H1 (cell line): Measurements from ENCODE around the gene UQCC3. TPM values are rescaled to one million over a fixed set of nuclear protein-coding genes. Genes with fewer than 3 reads are reported as not detected.

ENCODE experiments used
- CTCF ChIA-PET: fragments of 300-600 bp; sonication (Branson Sonifier 250); formaldehyde crosslinking; loops from one replicate; lab custom pipeline; 2021; ENCODE audit not compliant: partially characterized antibody; lab: Charles Lee
- POLR2A ChIA-PET: fragments of 300-600 bp; sonication (Branson Sonifier 250); formaldehyde crosslinking; loops from one replicate; lab custom pipeline; 2021; ENCODE audit warnings: inconsistent platforms; ENCODE audit not compliant: partially characterized antibody; lab: Charles Lee
- DNase-seq, 2 experiments: peaks; one replicate each; pipeline versions ENCODE4 v3.0.0 to v3.0.0-alpha.2; 2010 to 2022; ENCODE audit warnings: low spot score in 2 of 2, low read depth in 1 of 2, mixed read lengths in 1 of 2
- FAIRE-seq: peaks from 2 replicates; lab custom pipeline; 2011; peaks lifted over from hg19 to GRCh38; lab: Jason Lieb, UNC
- H2AFZ ChIP-seq: 2 replicates; pipeline ENCODE4 v1.8.1; 2012; ENCODE audit warnings: low read length, inconsistent platforms
- H2AK5ac ChIP-seq: 2 replicates; pipeline ENCODE4 v1.6.1; 2013; ENCODE audit warnings: low read depth, low read length
- H2BK120ac ChIP-seq: replicated peaks from 2 replicates; pipeline ENCODE3; 2013; ENCODE audit warnings: low read depth, low read length, inconsistent platforms
- H2BK12ac ChIP-seq: 2 replicates; pipeline ENCODE4 v1.6.1; 2013; ENCODE audit warnings: low read depth, low read length
- H2BK15ac ChIP-seq: 2 replicates; pipeline ENCODE4 v1.6.1; 2013; ENCODE audit warnings: low read length
- H2BK20ac ChIP-seq: 2 replicates; pipeline ENCODE4 v1.6.1; 2013; ENCODE audit warnings: low read length
- H2BK5ac ChIP-seq: 2 replicates; pipeline ENCODE4 v1.6.1; 2013; ENCODE audit warnings: low read depth, low read length
- H3K14ac ChIP-seq: 2 replicates; pipeline ENCODE4 v1.6.1; 2013; ENCODE audit warnings: inconsistent platforms; ENCODE audit not compliant: insufficient read length
- H3K18ac ChIP-seq: 2 replicates; pipeline ENCODE4 v1.6.1; 2013; ENCODE audit warnings: low read length; ENCODE audit errors: extremely low read depth
- H3K23ac ChIP-seq: 2 replicates; pipeline ENCODE4 v1.6.1; 2013; ENCODE audit warnings: inconsistent platforms; ENCODE audit not compliant: insufficient read length
- H3K23me2 ChIP-seq: 2 replicates; pipeline ENCODE4 v1.6.1; 2013; ENCODE audit warnings: low read depth, low read length
- H3K27ac ChIP-seq: 2 replicates; pipeline ENCODE4 v1.6.1; 2011; ENCODE audit warnings: low read depth, low read length, inconsistent platforms
- H3K27me3 ChIP-seq, 4 experiments: replicated peaks in 1 of 4; 1 replicate in 1 of 4; 2 replicates in 3 of 4; pipeline versions ENCODE4 v1.6.1 to v1.8.1; 2011 to 2013; ENCODE audit warnings: low read length in 3 of 4, mild to moderate bottlenecking in 3 of 4, inconsistent platforms in 2 of 4, mixed read lengths in 2 of 4, moderate library complexity in 1 of 4; ENCODE audit not compliant: control insufficient read depth in 3 of 4, insufficient read depth in 3 of 4; ENCODE audit errors: extremely low read depth in 1 of 4
- H3K36me3 ChIP-seq, 4 experiments: 2 replicates each; pipeline versions ENCODE4 v1.6.1 to v1.8.1; 2011 to 2013; ENCODE audit warnings: mild to moderate bottlenecking in 4 of 4, low read length in 3 of 4, moderate library complexity in 2 of 4, control low read depth in 1 of 4, inconsistent platforms in 1 of 4; ENCODE audit not compliant: insufficient read depth in 4 of 4, control insufficient read depth in 2 of 4
- H3K4ac ChIP-seq: replicated peaks from 2 replicates; pipeline ENCODE3; 2013; ENCODE audit warnings: low read length, low read depth, mixed read lengths, inconsistent platforms; ENCODE audit not compliant: insufficient read length
- H3K4me1 ChIP-seq, 4 experiments: replicated peaks in 1 of 4; 1 replicate in 1 of 4; 2 replicates in 3 of 4; pipeline versions ENCODE4 v1.6.1 to v1.8.1; 2011 to 2013; ENCODE audit warnings: low read length in 3 of 4, inconsistent platforms in 2 of 4, mixed read lengths in 1 of 4; ENCODE audit not compliant: insufficient read depth in 4 of 4, control insufficient read depth in 3 of 4
- H3K4me2 ChIP-seq, 2 experiments: 2 replicates each; pipeline versions ENCODE4 v1.6.1 to v1.8.1; 2011 to 2013; ENCODE audit warnings: low read depth in 2 of 2, low read length in 2 of 2, control low read depth in 1 of 2, inconsistent platforms in 1 of 2, mild to moderate bottlenecking in 1 of 2; ENCODE audit not compliant: insufficient read depth in 1 of 2
- H3K4me3 ChIP-seq, 4 experiments: fragments of 200-600, 300-600 bp in 1 of 4; sonication (generic), shearing (Covaris generic), sonication (Bioruptor Twin) in 1 of 4; 2 replicates each; pipeline versions ENCODE4 v1.5.1 to v1.8.1; 2011 to 2016; ENCODE audit warnings: low read length in 4 of 4, low read depth in 3 of 4, control low read depth in 2 of 4, inconsistent platforms in 2 of 4, mild to moderate bottlenecking in 2 of 4, mixed read lengths in 1 of 4, moderate library complexity in 1 of 4; ENCODE audit not compliant: insufficient read depth in 2 of 4; ENCODE audit errors: extremely low read depth in 1 of 4
- H3K56ac ChIP-seq: replicated peaks from 2 replicates; pipeline ENCODE3; 2013; ENCODE audit warnings: low read depth, mild to moderate bottlenecking, mixed read lengths, low read length, inconsistent platforms; ENCODE audit not compliant: insufficient read length
- H3K79me1 ChIP-seq: 2 replicates; pipeline ENCODE4 v1.6.1; 2013; ENCODE audit warnings: low read depth, low read length, control low read depth
- H3K79me2 ChIP-seq, 2 experiments: 2 replicates each; pipeline versions ENCODE4 v1.6.1 to v1.8.1; 2012 to 2013; ENCODE audit warnings: low read length in 2 of 2, mild to moderate bottlenecking in 2 of 2, inconsistent platforms in 1 of 2; ENCODE audit not compliant: insufficient read depth in 2 of 2, control insufficient read depth in 1 of 2
- H3K9ac ChIP-seq, 4 experiments: replicated peaks in 1 of 4; 1 replicate in 1 of 4; 2 replicates in 3 of 4; pipeline versions ENCODE4 v1.6.1 to v1.8.1; 2011 to 2013; ENCODE audit warnings: low read depth in 3 of 4, low read length in 3 of 4, control low read depth in 2 of 4, mild to moderate bottlenecking in 2 of 4, moderate library complexity in 2 of 4, inconsistent platforms in 1 of 4; ENCODE audit errors: extremely low read depth in 1 of 4
- H3K9me3 ChIP-seq, 2 experiments: 2 replicates each; pipeline versions ENCODE4 v1.6.1 to v1.8.1; 2012 to 2013; ENCODE audit warnings: mild to moderate bottlenecking in 2 of 2, moderate library complexity in 2 of 2, control low read depth in 1 of 2, inconsistent platforms in 1 of 2, low read depth in 1 of 2, low read length in 1 of 2, mixed read lengths in 1 of 2; ENCODE audit not compliant: insufficient read depth in 2 of 2
- H4K20me1 ChIP-seq, 2 experiments: replicated peaks in 1 of 2; 2 replicates each; pipeline versions ENCODE3 to v1.8.1; 2011 to 2013; ENCODE audit warnings: inconsistent platforms in 2 of 2, low read length in 2 of 2, mild to moderate bottlenecking in 1 of 2; ENCODE audit not compliant: insufficient read depth in 2 of 2, control insufficient read depth in 1 of 2
- H4K5ac ChIP-seq: 2 replicates; pipeline ENCODE4 v1.6.1; 2013; ENCODE audit warnings: low read length, low read depth, mixed read lengths, inconsistent platforms; ENCODE audit not compliant: insufficient read length
- H4K8ac ChIP-seq: 2 replicates; pipeline ENCODE4 v1.8.0; 2013; ENCODE audit warnings: mild to moderate bottlenecking, moderate library complexity, low read length, inconsistent platforms; ENCODE audit not compliant: insufficient read depth; ENCODE audit errors: extremely low read depth
- H4K91ac ChIP-seq: replicated peaks from 2 replicates; pipeline ENCODE3; 2013; ENCODE audit warnings: low read length, mixed read lengths, inconsistent platforms; ENCODE audit not compliant: insufficient read length
- BCL11A ChIP-seq, 2 experiments: IDR thresholded peaks; one replicate each; pipeline ENCODE4 v1.6.1; 2011; ENCODE audit warnings: low read depth in 2 of 2, low read length in 2 of 2, mild to moderate bottlenecking in 2 of 2
- CBX8 ChIP-seq: fragments of 300-800, 300-1000 bp; sonication (generic); IDR thresholded peaks from 2 replicates; pipeline ENCODE4 v1.7.1; 2016; ENCODE audit warnings: low read depth, low read length, borderline replicate concordance
- FOSL1 ChIP-seq: IDR thresholded peaks from 2 replicates; pipeline ENCODE4 v1.6.1; 2011; ENCODE audit warnings: mild to moderate bottlenecking, low read depth, low read length, moderate library complexity; ENCODE audit not compliant: insufficient read depth
- KDM5A ChIP-seq: fragments of 200-600 bp; IDR thresholded peaks from 2 replicates; pipeline ENCODE4 v1.7.1; 2012; ENCODE audit warnings: mild to moderate bottlenecking, low read length, inconsistent platforms, mixed read lengths
- NANOG ChIP-seq: IDR thresholded peaks from 2 replicates; pipeline ENCODE4 v1.6.1; 2011; ENCODE audit warnings: low read length, low read depth, mild to moderate bottlenecking, inconsistent platforms; ENCODE audit not compliant: insufficient read depth, poor library complexity, severe bottlenecking
- NRF1 ChIP-seq: IDR thresholded peaks from 2 replicates; pipeline ENCODE4 v1.6.1; 2011; ENCODE audit warnings: mild to moderate bottlenecking, low read depth, low read length, improper control_type of control experiment
- RFX5 ChIP-seq: IDR thresholded peaks from 2 replicates; pipeline ENCODE4 v1.6.1; 2011; ENCODE audit warnings: low read depth, low read length, improper control_type of control experiment, borderline replicate concordance
- RNF2 ChIP-seq: fragments of 200-900, 300-1000 bp; sonication (generic); IDR thresholded peaks from 2 replicates; pipeline ENCODE4 v1.7.1; 2016; ENCODE audit warnings: borderline replicate concordance, low read depth, mild to moderate bottlenecking, antibody characterized with exemption, low read length; ENCODE audit not compliant: poor library complexity, severe bottlenecking; ENCODE audit errors: missing control alignments
- SIRT6 ChIP-seq: IDR thresholded peaks from one replicate; pipeline ENCODE4 v1.7.1; 2012; ENCODE audit warnings: low read length, inconsistent platforms
- ZNF274 ChIP-seq: IDR thresholded peaks from 2 replicates; pipeline ENCODE4 v1.7.0; 2012; ENCODE audit warnings: low read length, borderline replicate concordance; ENCODE audit errors: extremely low read depth
- WGBS, 2 experiments: shearing (Covaris generic) in 1 of 2; methylation state at CpG; one replicate each; pipeline versions ENCODE4 v1.1.6 to v1.1.7; 2013 to 2015; ENCODE audit warnings: low lambda C conversion rate in 2 of 2, mixed read lengths in 2 of 2, inconsistent platforms in 1 of 2, low coverage in 1 of 2, missing lambda C conversion rate in 1 of 2; ENCODE audit not compliant: insufficient replicate concordance in 2 of 2, insufficient coverage in 1 of 2, insufficient read length in 1 of 2; ENCODE audit errors: extremely low coverage in 1 of 2, missing lambda C conversion rate in 1 of 2; 5-methylcytosine and 5-hydroxymethylcytosine counted together
- polyA plus RNA-seq, 7 experiments: library from polyadenylated mRNA; depleted of rRNA in 3 of 7; stranded (reverse) in 5 of 7; unstranded in 2 of 7; fragments of >200 nt in 5 of 7; fragments of 200-250 nt in 2 of 7; gene quantifications; 1 replicate in 5 of 7; 2 replicates in 1 of 7; 4 replicates in 1 of 7; pipeline versions ENCODE4 v1.2.1 to v1.2.3, GENCODE V29; 2011 to 2013; ENCODE audit warnings: missing spikeins in 2 of 7, mixed read lengths in 2 of 7
- total RNA-seq: library from RNA; stranded (reverse); fragmentation: NEBNext Ultra II Directional; extraction: Animal tissue kit (Norgen Biotek cat#: 25700); gene quantifications from 2 replicates; pipeline ENCODE4 v1.2.1, GENCODE V29; 2021

The UQCC3 gene
- total and polyA plus RNA-seq, 2 of the 8 experiments (the other 6 are each of a cell fraction or from before 2014, with no cell fraction given) = 14.2 to 15.7 TPM

- ChIA-PET CTCF (no interaction called here), POLR2A (interaction anchor here (3.5 to 61.4 kb wide), 4 partner anchors 7 to 62 kb away, joined by 15 to 2041 read pairs (median 156); partner anchors contain the start of genes BSCL2, C11orf98, CSKMT and GANAB)
- Histone ChIP-seq H4K5ac (no peak overlapping the region), H3K27ac (no peak overlapping the region), H2AK5ac (no peak overlapping the region), H3K79me2 (peaks cover 18 to 56% of the 10 kb centered on the region in 2 experiments), H2BK20ac (no peak overlapping the region), H3K23ac (no peak overlapping the region), H3K14ac (no peak overlapping the region), H3K18ac (no peak overlapping the region), H3K4me1 (no peaks in the 10 kb centered on the region; a peak in 3 of 7 replicates), H3K56ac (no peak overlapping the region), H3K23me2 (peaks cover 9% of the 10 kb centered on the region), H4K8ac (no peak overlapping the region), H2BK120ac (no peak overlapping the region), H3K9me3 (no peaks in the 10 kb centered on the region), H3K27me3 (no peaks in the 10 kb centered on the region), H3K4me2 (no peak overlapping the region), H3K36me3 (peaks cover 36 to 74% (median 62%) of the 10 kb centered on the region in 4 experiments), H2AFZ (no peak overlapping the region), H4K20me1 (peaks cover 12 to 17% of the 10 kb centered on the region in 2 experiments), H2BK15ac (no peak overlapping the region), H2BK5ac (no peak overlapping the region), H3K4me3 (no peak overlapping the region), H3K9ac (no peak overlapping the region), H2BK12ac (no peak overlapping the region), H3K4ac (no peak overlapping the region), H3K79me1 (0 out of 2 replicates have a peak, but pooled peaks cover 2% of the 10 kb centered on the region), H4K91ac (no peak overlapping the region)
- no peak for FAIRE-seq
- WGBS, 2 experiments = 92% methylated on average over 7 of the region's 7 CpGs; no CpG with 5 or more reads in 1 of the 2 experiments
- no peak for DNase-seq
- TF ChIP-seq FOSL1 (no peak), ZNF274 (no peak), BCL11A (IDR thresholded peaks at IDR 0.05; ENCODE audit: low read depth in 2 of 2, low read length in 2 of 2) (no peak), NRF1 (no peak), SIRT6 (no peak), CBX8 (no peak), KDM5A (no peak), NANOG (no peak), RNF2 (no peak), RFX5 (no peak)
These were observed 50.5 kb downstream of the UQCC3 start for GRCh38 chr11:62721994-62722393.
